Stimulated activated CD8-positive, alpha-beta memory T cell treated with anti-CD3 and anti-CD28 coated beads, Interleukin-7, amount 100 ng/mL, for 24 hours (primary cell): Measurements from ENCODE around the gene SRL.
"Not testable (repeated sequence)": the region's sequence is repeated elsewhere in the genome, so short reads cannot be mapped to it uniquely, and the experiment has no call there.

Source experiments
- DNase-seq: peaks from one replicate; pipeline ENCODE4 v3.0.0-alpha.2; 2020; ENCODE audit warnings: low read depth

SRL gene

GRCh38 chr16:4260360-4260759, 18.5 kb upstream of the SRL start:
- DNase-seq: no peak

- DNase-seq: no peak
These were observed 16.0 kb upstream of the SRL start for GRCh38 chr16:4257646-4258556.

- peak; percentile 99 for DNase-seq
These were observed 11.7 kb upstream of the SRL start for GRCh38 chr16:4253394-4254150.

GRCh38 chr16:4253012-4253393, 11.1 kb upstream of the SRL start:
- DNase-seq: not testable (repeated sequence)

GRCh38 chr16:4249530-4250308, 7.8 kb upstream of the SRL start:
- DNase-seq: no peak

- no peak for DNase-seq
These were observed 5.5 kb upstream of the SRL start for GRCh38 chr16:4247460-4247784.

GRCh38 chr16:4246777-4247459, 5.0 kb upstream of the SRL start:
- DNase-seq: no peak

- DNase-seq: no peak
These were observed 3.4 kb upstream of the SRL start for GRCh38 chr16:4245077-4245791.

- DNase-seq: no peak
These were observed 2.6 kb upstream of the SRL start for GRCh38 chr16:4244254-4245076.

- no peak for DNase-seq
These were observed 487 bp downstream of the SRL start for GRCh38 chr16:4241258-4241927.

- no peak for DNase-seq
These were observed 1.3 kb downstream of the SRL start for GRCh38 chr16:4240624-4241023.

GRCh38 chr16:4239682-4240175, 2.2 kb downstream of the SRL start:
- DNase-seq: no peak

GRCh38 chr16:4239020-4239419, 2.9 kb downstream of the SRL start:
- DNase-seq: no peak

- no peak for DNase-seq
These were observed 8.4 kb downstream of the SRL start for GRCh38 chr16:4233431-4233830.

GRCh38 chr16:4232541-4233386, 9.1 kb downstream of the SRL start:
- DNase-seq: no peak

GRCh38 chr16:4231886-4232285, 10.0 kb downstream of the SRL start:
- no peak for DNase-seq

GRCh38 chr16:4231367-4231766, 10.5 kb downstream of the SRL start:
- DNase-seq: no peak

GRCh38 chr16:4227040-4227332, 14.9 kb downstream of the SRL start:
- DNase-seq: no peak
